Loucy (cell line): ENCODE results near the gene FAM221B.

Source experiments
- H2AFZ ChIP-seq: fragments of 200-600 bp; sonication (generic); 2 replicates; pipeline ENCODE4 v1.6.0; 2016; ENCODE audit warnings: antibody characterized with exemption, mild to moderate bottlenecking, low read length, moderate library complexity
- H3F3A ChIP-seq: fragments of 200-600 bp; 2 replicates; pipeline ENCODE4 v1.6.0; 2016; ENCODE audit warnings: antibody characterized with exemption, low read depth, mild to moderate bottlenecking
- H3K27me3 ChIP-seq: fragments of 200-600 bp; sonication (generic); 2 replicates; pipeline ENCODE4 v1.6.1; 2014; ENCODE audit warnings: low read length, mild to moderate bottlenecking; ENCODE audit not compliant: insufficient read depth, poor library complexity, severe bottlenecking
- H3K36me3 ChIP-seq: fragments of 200-600 bp; sonication (generic); 2 replicates; pipeline ENCODE4 v1.6.1; 2016; ENCODE audit warnings: low read length; ENCODE audit not compliant: insufficient read depth
- H3K4me1 ChIP-seq: fragments of 200-600 bp; sonication (generic); 2 replicates; pipeline ENCODE4 v1.5.1; 2014; ENCODE audit warnings: low read length, mild to moderate bottlenecking; ENCODE audit not compliant: insufficient read depth, poor library complexity, severe bottlenecking
- H3K4me2 ChIP-seq: fragments of 200-600 bp; sonication (generic); 2 replicates; pipeline ENCODE4 v1.6.0; 2014; ENCODE audit warnings: antibody characterized with exemption, low read length, low read depth, mild to moderate bottlenecking; ENCODE audit not compliant: poor library complexity, severe bottlenecking
- H3K4me3 ChIP-seq: fragments of 200-600 bp; sonication (generic); 2 replicates; pipeline ENCODE4 v1.5.1; 2014; ENCODE audit warnings: low read length, mild to moderate bottlenecking, mixed read lengths; ENCODE audit not compliant: poor library complexity, severe bottlenecking
- H3K79me2 ChIP-seq: fragments of 200-600 bp; sonication (generic); 2 replicates; pipeline ENCODE4 v1.6.1; 2014; ENCODE audit warnings: low read length; ENCODE audit not compliant: insufficient read depth
- H3K9ac ChIP-seq: fragments of 200-600 bp; sonication (generic); 2 replicates; pipeline ENCODE4 v1.6.0; 2014; ENCODE audit warnings: mild to moderate bottlenecking, low read depth, low read length, moderate library complexity; ENCODE audit not compliant: poor library complexity, severe bottlenecking
- H3K9me2 ChIP-seq: fragments of 200-600 bp; sonication (generic); replicated peaks from 2 replicates; pipeline ENCODE4 v1.6.1; 2016; ENCODE audit warnings: low read depth, low read length, mixed read lengths
- H3K9me3 ChIP-seq: fragments of 200-600 bp; sonication (generic); 2 replicates; pipeline ENCODE4 v1.6.1; 2014; ENCODE audit warnings: mild to moderate bottlenecking, antibody characterized with exemption, low read length, low read depth; ENCODE audit not compliant: insufficient read depth
- H4K20me1 ChIP-seq: fragments of 200-600 bp; sonication (generic); 2 replicates; pipeline ENCODE4 v1.6.0; 2014; ENCODE audit warnings: antibody characterized with exemption, low read length, mild to moderate bottlenecking; ENCODE audit not compliant: insufficient read depth, poor library complexity, severe bottlenecking
- CTCF ChIP-seq: fragments of 200-600 bp; sonication (generic); conservative IDR thresholded peaks from 2 replicates; pipeline ENCODE4 v1.5.1; 2014; ENCODE audit warnings: mild to moderate bottlenecking, antibody characterized with exemption, low read length
- EZH2phosphoT487 ChIP-seq: fragments of 200-600 bp; IDR thresholded peaks from 2 replicates; pipeline ENCODE4 v1.6.1; 2018; ENCODE audit warnings: antibody characterized with exemption, mild to moderate bottlenecking, moderate library complexity, borderline replicate concordance

The FAM221B gene

GRCh38 chr9:35792826-35793225 is 35.7 kb downstream of the FAM221B start:
- Histone ChIP-seq H3K4me2 (no peak overlapping the region), H3K79me2 (no peaks in the 10 kb centered on the region), H3K27me3 (no peaks in the 10 kb centered on the region), H2AFZ (no peak overlapping the region), H3K36me3 (peaks cover 9% of the 10 kb centered on the region; the same call in 1 of the 2 replicates), H3K9ac (no peak overlapping the region), H3K4me1 (peaks cover 7% of the 10 kb centered on the region), H3K9me2 (no peaks in the 10 kb centered on the region), H4K20me1 (no peaks in the 10 kb centered on the region), H3K9me3 (no peaks in the 10 kb centered on the region), H3F3A (no peaks in the 10 kb centered on the region), H3K4me3 (no peak overlapping the region)
- TF ChIP-seq EZH2phosphoT487 (no peak), CTCF (no peak)

GRCh38 chr9:35792024-35792813 is 36.3 kb downstream of the FAM221B start:
- H4K20me1 ChIP-seq: no peaks in the 10 kb centered on the region
- no peak overlapping the region for H3K4me2 ChIP-seq
- H3K9me3 ChIP-seq: no peaks in the 10 kb centered on the region
- no peak overlapping the region for H2AFZ ChIP-seq
- H3K36me3 ChIP-seq: peaks cover 9% of the 10 kb centered on the region; the same call in 1 of the 2 replicates
- H3K4me1 ChIP-seq: peaks cover 7% of the 10 kb centered on the region
- no peak overlapping the region for H3K9ac ChIP-seq
- no peaks in the 10 kb centered on the region for H3F3A ChIP-seq
- no peaks in the 10 kb centered on the region for H3K9me2 ChIP-seq
- no peaks in the 10 kb centered on the region for H3K79me2 ChIP-seq
- no peak overlapping the region for H3K4me3 ChIP-seq
- no peaks in the 10 kb centered on the region for H3K27me3 ChIP-seq
- no peak for TF ChIP-seq EZH2phosphoT487
- no peak for TF ChIP-seq CTCF

- TF ChIP-seq EZH2phosphoT487 (no peak), CTCF (no peak)
- no peaks in the 10 kb centered on the region for H3K79me2 ChIP-seq
- H2AFZ ChIP-seq: no peak within 1 kb of the TSS
- no peak within 1 kb of the TSS for H3K9ac ChIP-seq
- peaks cover 11% of the 10 kb centered on the region; the same call in 1 of the 2 replicates for H3K36me3 ChIP-seq
- no peaks in the 10 kb centered on the region for H3K9me2 ChIP-seq
- peaks cover 7% of the 10 kb centered on the region for H3K4me1 ChIP-seq
- no peaks in the 10 kb centered on the region for H3K9me3 ChIP-seq
- no peaks in the 10 kb centered on the region for H3F3A ChIP-seq
- no peaks in the 10 kb centered on the region for H3K27me3 ChIP-seq
- H4K20me1 ChIP-seq: no peaks in the 10 kb centered on the region
- H3K4me3 ChIP-seq: no peak within 1 kb of the TSS
- no peak within 1 kb of the TSS for H3K4me2 ChIP-seq
Measured at GRCh38 chr9:35791297-35791921, 37.1 kb downstream of the FAM221B start, which contains the start of gene NPR2. TSS of gene NPR2 (plus strand) at chr9:35791591. CDS start at chr9:35792409, 818 bp downstream.
